HepG2 (cell line): ENCODE data around the gene PAIP2.

Experiments used
- ARID2 ChIP-seq: sonication (generic); formaldehyde crosslinking; IDR thresholded peaks from 2 replicates; pipeline ENCODE4 v1.8.1; 2022; ENCODE audit warnings: mild to moderate bottlenecking, missing genetic modification reagents, borderline replicate concordance
- RFX5 ChIP-seq: IDR thresholded peaks from 2 replicates; pipeline ENCODE4 v1.6.1; 2011; ENCODE audit warnings: low read depth, low read length, improper control_type of control experiment
- ZFP1 ChIP-seq: IDR thresholded peaks from 2 replicates; pipeline ENCODE4 v1.6.1; 2016
- TF ChIP-seq, protein P1 (sequence below): sonication (generic); formaldehyde crosslinking; IDR thresholded peaks from 2 replicates; pipeline ENCODE4 v1.4.0; 2020; ENCODE audit warnings: missing genetic modification reagents
- TF ChIP-seq, protein P2 (sequence below): sonication (generic); formaldehyde crosslinking; conservative IDR thresholded peaks from 2 replicates; pipeline ENCODE4 v1.4.0; 2020; ENCODE audit warnings: missing genetic modification reagents

DNA sequence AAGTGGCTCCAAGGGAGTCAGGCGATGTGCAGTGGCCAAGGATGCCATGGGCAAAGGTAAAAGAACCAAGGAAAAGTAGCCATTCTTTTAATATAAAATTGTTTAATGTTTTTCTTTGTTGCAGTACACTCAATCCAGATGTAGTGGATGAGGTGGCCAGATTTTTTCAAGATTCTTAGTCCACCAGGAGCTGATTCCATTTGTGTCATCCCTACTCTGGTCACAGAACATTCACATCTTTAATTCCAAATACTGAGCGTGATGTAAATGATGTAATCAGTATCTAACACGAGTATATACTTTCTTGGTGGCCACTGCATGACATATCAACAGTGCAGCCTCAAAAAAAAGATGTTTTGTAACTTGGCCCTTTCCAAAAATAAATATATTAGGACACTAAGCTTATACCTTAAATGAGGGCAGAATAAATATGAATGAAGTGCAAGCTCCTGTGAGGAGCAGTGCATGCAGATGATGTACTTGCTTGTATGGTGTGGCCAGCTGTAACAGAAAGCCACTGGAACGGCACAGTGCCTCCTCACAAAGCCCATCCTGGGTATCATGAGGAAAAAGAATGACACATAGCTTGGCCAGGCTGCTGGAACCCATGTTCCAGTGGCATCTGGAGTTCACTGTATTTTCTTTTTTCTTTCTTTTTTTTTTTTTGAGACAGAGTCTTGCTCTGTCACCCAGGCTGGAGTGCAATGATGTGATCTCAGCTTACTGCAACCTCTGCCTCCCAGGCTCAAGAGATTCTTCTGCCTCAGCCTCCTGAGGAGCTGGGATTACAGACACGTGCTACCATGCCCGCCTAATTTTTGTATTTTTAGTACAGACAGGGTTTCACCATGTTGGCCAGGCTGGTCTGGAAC, 68.7 kb downstream of the PAIP2 start:
- TF ChIP-seq, protein P1, sequence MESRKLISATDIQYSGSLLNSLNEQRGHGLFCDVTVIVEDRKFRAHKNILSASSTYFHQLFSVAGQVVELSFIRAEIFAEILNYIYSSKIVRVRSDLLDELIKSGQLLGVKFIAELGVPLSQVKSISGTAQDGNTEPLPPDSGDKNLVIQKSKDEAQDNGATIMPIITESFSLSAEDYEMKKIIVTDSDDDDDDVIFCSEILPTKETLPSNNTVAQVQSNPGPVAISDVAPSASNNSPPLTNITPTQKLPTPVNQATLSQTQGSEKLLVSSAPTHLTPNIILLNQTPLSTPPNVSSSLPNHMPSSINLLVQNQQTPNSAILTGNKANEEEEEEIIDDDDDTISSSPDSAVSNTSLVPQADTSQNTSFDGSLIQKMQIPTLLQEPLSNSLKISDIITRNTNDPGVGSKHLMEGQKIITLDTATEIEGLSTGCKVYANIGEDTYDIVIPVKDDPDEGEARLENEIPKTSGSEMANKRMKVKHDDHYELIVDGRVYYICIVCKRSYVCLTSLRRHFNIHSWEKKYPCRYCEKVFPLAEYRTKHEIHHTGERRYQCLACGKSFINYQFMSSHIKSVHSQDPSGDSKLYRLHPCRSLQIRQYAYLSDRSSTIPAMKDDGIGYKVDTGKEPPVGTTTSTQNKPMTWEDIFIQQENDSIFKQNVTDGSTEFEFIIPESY (CRISPR knock-in tag), result no peak
- TF ChIP-seq ARID2 (CRISPR knock-in tag) (no peak), ZFP1 (CRISPR knock-in tag) (no peak), RFX5 (no peak)
- TF ChIP-seq, protein P2, sequence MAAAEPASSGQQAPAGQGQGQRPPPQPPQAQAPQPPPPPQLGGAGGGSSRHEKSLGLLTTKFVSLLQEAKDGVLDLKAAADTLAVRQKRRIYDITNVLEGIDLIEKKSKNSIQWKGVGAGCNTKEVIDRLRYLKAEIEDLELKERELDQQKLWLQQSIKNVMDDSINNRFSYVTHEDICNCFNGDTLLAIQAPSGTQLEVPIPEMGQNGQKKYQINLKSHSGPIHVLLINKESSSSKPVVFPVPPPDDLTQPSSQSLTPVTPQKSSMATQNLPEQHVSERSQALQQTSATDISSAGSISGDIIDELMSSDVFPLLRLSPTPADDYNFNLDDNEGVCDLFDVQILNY (CRISPR knock-in tag), result no peak
